GM13977 (cell line): ENCODE data around the gene NUP188.

Experiments
- DNase-seq: peaks from one replicate; pipeline ENCODE4 v3.0.0; 2012; ENCODE audit warnings: low spot score
- in situ Hi-C: fragments of 300-500 bp; cut with MboI; formaldehyde crosslinking; loops from one replicate; pipeline ENCODE4 v1.12.0; 2022; ENCODE audit warnings: low sequenced_read_pairs, low pct_unique_long_range_greater_than_20kb, mixed read lengths, inconsistent platforms; ENCODE audit not compliant: unreplicated experiment
- TF ChIP-seq, protein P1 (sequence below): IDR thresholded peaks from 2 replicates; pipeline ENCODE4 v1.5.1; 2012; ENCODE audit warnings: mild to moderate bottlenecking, control low read depth; ENCODE audit not compliant: insufficient read depth; ENCODE audit errors: extremely low read depth, missing control alignments

NUP188 gene

GRCh38 chr9:129014124-129014523, 66.6 kb downstream of the NUP188 start:
- in situ Hi-C loops: no loop called here
- no peak for DNase-seq

DNA sequence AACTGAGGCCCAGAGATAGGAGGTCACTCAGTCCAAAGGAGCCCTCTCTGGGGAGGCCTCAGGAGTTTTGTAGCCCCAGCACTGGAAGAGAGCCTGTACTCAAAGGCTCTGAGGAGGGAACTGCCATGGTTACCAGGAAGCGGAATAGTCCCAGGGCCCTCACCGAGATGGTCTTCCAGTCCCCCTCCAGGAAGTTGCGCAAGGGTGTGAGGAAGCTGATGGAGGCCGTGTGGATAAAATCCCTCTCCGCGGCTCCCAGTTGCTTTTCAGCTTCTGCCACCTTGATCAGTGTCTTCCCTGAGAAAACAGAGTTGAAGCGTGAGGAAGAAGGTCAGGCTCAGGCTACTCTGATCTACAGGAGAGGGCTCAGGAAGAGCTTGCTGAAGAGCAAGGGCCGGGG, 67.1 kb downstream of the NUP188 start:
- in situ Hi-C loops: no loop called here
- no peak for DNase-seq
- TF ChIP-seq, protein P1, sequence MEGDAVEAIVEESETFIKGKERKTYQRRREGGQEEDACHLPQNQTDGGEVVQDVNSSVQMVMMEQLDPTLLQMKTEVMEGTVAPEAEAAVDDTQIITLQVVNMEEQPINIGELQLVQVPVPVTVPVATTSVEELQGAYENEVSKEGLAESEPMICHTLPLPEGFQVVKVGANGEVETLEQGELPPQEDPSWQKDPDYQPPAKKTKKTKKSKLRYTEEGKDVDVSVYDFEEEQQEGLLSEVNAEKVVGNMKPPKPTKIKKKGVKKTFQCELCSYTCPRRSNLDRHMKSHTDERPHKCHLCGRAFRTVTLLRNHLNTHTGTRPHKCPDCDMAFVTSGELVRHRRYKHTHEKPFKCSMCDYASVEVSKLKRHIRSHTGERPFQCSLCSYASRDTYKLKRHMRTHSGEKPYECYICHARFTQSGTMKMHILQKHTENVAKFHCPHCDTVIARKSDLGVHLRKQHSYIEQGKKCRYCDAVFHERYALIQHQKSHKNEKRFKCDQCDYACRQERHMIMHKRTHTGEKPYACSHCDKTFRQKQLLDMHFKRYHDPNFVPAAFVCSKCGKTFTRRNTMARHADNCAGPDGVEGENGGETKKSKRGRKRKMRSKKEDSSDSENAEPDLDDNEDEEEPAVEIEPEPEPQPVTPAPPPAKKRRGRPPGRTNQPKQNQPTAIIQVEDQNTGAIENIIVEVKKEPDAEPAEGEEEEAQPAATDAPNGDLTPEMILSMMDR: no peak

More at GRCh38 chr9:129014124-129014523, 66.6 kb downstream of the NUP188 start:
- TF ChIP-seq, protein P1: no peak

DNA sequence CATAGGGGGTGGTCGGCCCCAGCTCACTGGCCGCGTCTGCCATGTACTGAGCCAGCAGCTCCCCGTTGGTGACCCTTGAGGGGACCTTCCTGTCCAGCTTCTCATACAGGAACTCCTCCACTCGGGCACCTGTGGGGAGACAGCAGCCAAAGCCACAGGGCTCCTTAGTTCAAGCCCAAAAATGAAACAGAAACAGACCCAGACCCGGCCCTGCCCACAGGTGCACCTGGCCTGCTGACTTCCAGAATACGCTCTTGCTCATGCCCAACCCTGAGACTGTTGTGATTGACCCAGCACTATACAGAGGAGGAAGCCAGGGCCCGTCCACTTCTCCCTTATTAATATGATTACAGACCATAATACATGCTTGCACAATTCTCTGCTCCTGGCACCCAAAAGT, 73.6 kb downstream of the NUP188 start:
- TF ChIP-seq, protein P1: no peak

DNA sequence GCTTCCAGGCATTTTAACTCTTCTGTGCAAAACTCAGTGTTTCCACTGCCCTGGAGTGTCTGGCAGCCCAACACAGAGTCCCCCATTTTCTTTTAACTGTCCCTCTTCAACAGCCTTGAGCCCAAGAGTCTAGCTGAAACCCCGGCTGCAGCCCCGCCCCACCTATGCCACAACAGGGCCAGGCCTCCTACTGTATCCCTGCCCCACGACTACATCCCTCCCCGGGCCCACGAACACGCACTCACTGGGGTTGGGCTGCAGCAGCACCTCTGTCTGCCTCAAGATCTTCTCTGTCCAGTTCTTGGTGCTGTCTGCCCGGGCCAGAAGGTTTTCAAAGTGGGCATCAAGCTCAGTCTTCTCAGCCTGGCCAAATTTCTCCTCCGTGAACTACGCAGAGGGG, 74.5 kb downstream of the NUP188 start:
- in situ Hi-C loops: no loop called here

More for the DNA sequence above, 73.6 kb downstream of the NUP188 start:
- in situ Hi-C loops: no loop called here
- DNase-seq: peak; percentile 70

GRCh38 chr9:129023036-129023907, 75.8 kb downstream of the NUP188 start:
- DNase-seq: no peak
- in situ Hi-C loops: no loop called here
- TF ChIP-seq, protein P1: no peak

More for the DNA sequence above, 74.5 kb downstream of the NUP188 start:
- TF ChIP-seq, protein P1: no peak
- DNase-seq: no peak

- TF ChIP-seq, protein P1: no peak
- DNase-seq: no peak
- in situ Hi-C loops: no loop called here
These were observed 76.4 kb downstream of the NUP188 start for GRCh38 chr9:129023908-129024233.
